ENCODE measurements around the gene ZFP2.
"Not testable (repeated sequence)": the region's sequence is repeated elsewhere in the genome, so short reads cannot be mapped to it uniquely, and the experiment has no call there.

Gene ZFP2

GRCh38 chr5:178861627-178862026 lies 34.1 kb upstream of the ZFP2 start:
- H3K27ac ChIP-seq: no peak overlapping the region
- CTCF ChIA-PET: no interaction called here
- no peak for DNase-seq (ENCODE audit: low spot score)
- TF ChIP-seq CTCF (conservative IDR thresholded peaks at IDR 0.05; ENCODE audit: low read depth): no peak
- POLR2A ChIA-PET (ENCODE audit: low non-redundant PET): no interaction called here

GRCh38 chr5:178866946-178867345 lies 28.8 kb upstream of the ZFP2 start:
- no peak for DNase-seq (ENCODE audit: low spot score)
- H3K27ac ChIP-seq: no peak overlapping the region
- ChIA-PET CTCF (no interaction called here), POLR2A (ENCODE audit: low non-redundant PET) (no interaction called here)
- TF ChIP-seq CTCF (conservative IDR thresholded peaks at IDR 0.05; ENCODE audit: low read depth): no peak

- CTCF ChIA-PET: no interaction called here
- POLR2A ChIA-PET (ENCODE audit: low non-redundant PET): no interaction called here
These were observed 26.1 kb upstream of the ZFP2 start for GRCh38 chr5:178869577-178869976.

GRCh38 chr5:178870411-178870810 lies 25.3 kb upstream of the ZFP2 start:
- no peak for DNase-seq (ENCODE audit: low spot score)
- H3K27ac ChIP-seq: no peak overlapping the region
- TF ChIP-seq CTCF (conservative IDR thresholded peaks at IDR 0.05; ENCODE audit: low read depth): no peak
- ChIA-PET POLR2A (ENCODE audit: low non-redundant PET) (no interaction called here), CTCF (no interaction called here)

More at GRCh38 chr5:178869577-178869976, 26.1 kb upstream of the ZFP2 start:
- no peak for DNase-seq (ENCODE audit: low spot score)
- no peak for TF ChIP-seq CTCF (conservative IDR thresholded peaks at IDR 0.05; ENCODE audit: low read depth)
- no peak overlapping the region for H3K27ac ChIP-seq

- no peak for TF ChIP-seq CTCF (conservative IDR thresholded peaks at IDR 0.05; ENCODE audit: low read depth)
- CTCF ChIA-PET: interaction anchor here (0.7 kb wide), 1 partner anchor 269 kb away, joined by 3 read pairs; no protein-coding TSS in a partner anchor
- no peak for DNase-seq (ENCODE audit: low spot score)
- H3K27ac ChIP-seq: no peak overlapping the region
- POLR2A ChIA-PET (ENCODE audit: low non-redundant PET): no interaction called here
These were observed 23.4 kb upstream of the ZFP2 start for GRCh38 chr5:178872302-178872701.

- POLR2A ChIA-PET (ENCODE audit: low non-redundant PET); H3K27ac ChIP-seq; DNase-seq (ENCODE audit: low spot score): not testable (repeated sequence)
- CTCF ChIA-PET: interaction anchor here (0.6 kb wide), 1 partner anchor 205 kb away, joined by 3 read pairs; no protein-coding TSS in a partner anchor
These were observed 12.5 kb upstream of the ZFP2 start for GRCh38 chr5:178883115-178883694.

GRCh38 chr5:178883815-178884430 lies 11.8 kb upstream of the ZFP2 start:
- POLR2A ChIA-PET (ENCODE audit: low non-redundant PET): no interaction called here
- CTCF ChIA-PET: interaction anchor here (0.6 kb wide), 1 partner anchor 25 kb away, joined by 7 read pairs; no protein-coding TSS in a partner anchor
- TF ChIP-seq CTCF (conservative IDR thresholded peaks at IDR 0.05; ENCODE audit: low read depth): no peak
- DNase-seq (ENCODE audit: low spot score): no peak
- no peak overlapping the region for H3K27ac ChIP-seq

Measured in RWPE1 (cell line).